ENCODE results near the gene NFATC2.

Gene NFATC2

DNA sequence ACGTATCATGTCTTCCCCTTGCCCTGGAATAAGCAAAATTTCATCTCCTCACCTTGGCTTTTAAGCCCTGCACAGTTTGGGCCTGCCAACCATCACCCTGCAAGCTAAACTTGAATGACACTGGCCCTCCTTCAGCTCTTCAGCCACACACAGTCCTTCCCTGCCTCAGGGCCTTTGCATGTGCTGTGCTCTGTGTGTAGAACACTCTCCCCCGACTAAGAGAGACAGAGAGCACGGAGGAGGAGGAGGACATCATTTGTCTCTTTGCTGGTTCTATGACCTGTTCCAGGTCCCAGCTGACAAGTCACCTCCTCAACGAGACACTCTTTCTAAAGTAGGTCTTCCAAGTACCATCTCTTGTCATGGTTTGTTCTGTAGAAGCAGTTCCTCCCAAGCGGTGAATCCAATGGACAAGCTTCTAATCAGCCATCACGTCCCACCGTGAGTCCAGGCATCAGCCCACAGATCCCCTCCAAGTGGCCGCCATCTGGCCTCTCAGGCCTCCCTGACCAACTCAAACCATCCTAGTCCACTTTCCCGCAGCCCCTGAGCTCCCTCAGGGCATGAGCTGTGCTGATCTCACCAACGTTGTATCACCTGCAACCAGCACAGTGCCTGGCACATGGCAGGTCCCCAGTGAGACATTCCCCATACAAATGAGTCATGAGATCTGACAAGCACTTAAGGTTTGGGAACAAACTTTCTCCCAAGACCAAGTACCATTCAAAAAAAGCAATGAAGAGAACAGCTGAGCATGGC lies 30.5 kb downstream of the NFATC2 start:
- no peak overlapping the region for H3K9ac ChIP-seq (ENCODE audit: low read depth, low read length, poor library complexity, severe bottlenecking)
- no peaks in the 10 kb centered on the region for H3K4me1 ChIP-seq (ENCODE audit: insufficient read depth, low read length, poor library complexity, severe bottlenecking)
- TF ChIP-seq, protein P1, sequence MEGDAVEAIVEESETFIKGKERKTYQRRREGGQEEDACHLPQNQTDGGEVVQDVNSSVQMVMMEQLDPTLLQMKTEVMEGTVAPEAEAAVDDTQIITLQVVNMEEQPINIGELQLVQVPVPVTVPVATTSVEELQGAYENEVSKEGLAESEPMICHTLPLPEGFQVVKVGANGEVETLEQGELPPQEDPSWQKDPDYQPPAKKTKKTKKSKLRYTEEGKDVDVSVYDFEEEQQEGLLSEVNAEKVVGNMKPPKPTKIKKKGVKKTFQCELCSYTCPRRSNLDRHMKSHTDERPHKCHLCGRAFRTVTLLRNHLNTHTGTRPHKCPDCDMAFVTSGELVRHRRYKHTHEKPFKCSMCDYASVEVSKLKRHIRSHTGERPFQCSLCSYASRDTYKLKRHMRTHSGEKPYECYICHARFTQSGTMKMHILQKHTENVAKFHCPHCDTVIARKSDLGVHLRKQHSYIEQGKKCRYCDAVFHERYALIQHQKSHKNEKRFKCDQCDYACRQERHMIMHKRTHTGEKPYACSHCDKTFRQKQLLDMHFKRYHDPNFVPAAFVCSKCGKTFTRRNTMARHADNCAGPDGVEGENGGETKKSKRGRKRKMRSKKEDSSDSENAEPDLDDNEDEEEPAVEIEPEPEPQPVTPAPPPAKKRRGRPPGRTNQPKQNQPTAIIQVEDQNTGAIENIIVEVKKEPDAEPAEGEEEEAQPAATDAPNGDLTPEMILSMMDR (conservative IDR thresholded peaks at IDR 0.05; ENCODE audit: low read length), result no peak
- no peak for TF ChIP-seq EZH2phosphoT487 (IDR thresholded peaks at IDR 0.05; ENCODE audit: borderline replicate concordance)
- peaks cover 9% of the 10 kb centered on the region; the same call in 1 of the 2 replicates for H3K79me2 ChIP-seq (ENCODE audit: insufficient read depth, low read length)
- H3K9me2 ChIP-seq (replicated peaks; ENCODE audit: low read depth, low read length), result no peaks in the 10 kb centered on the region
- no peak overlapping the region for H3K4me3 ChIP-seq (ENCODE audit: low read length, poor library complexity, severe bottlenecking)
- peaks cover 90% of the 10 kb centered on the region; the same call in 1 of the 2 replicates for H3K36me3 ChIP-seq (ENCODE audit: insufficient read depth, low read length)
- H3K27me3 ChIP-seq (ENCODE audit: insufficient read depth, low read length, poor library complexity, severe bottlenecking), result no peaks in the 10 kb centered on the region
- no peaks in the 10 kb centered on the region for H3K9me3 ChIP-seq (ENCODE audit: insufficient read depth, low read depth, low read length)
- no peak overlapping the region for H3K4me2 ChIP-seq (ENCODE audit: low read depth, low read length, poor library complexity, severe bottlenecking)
- H2AFZ ChIP-seq (ENCODE audit: low read length), result no peak overlapping the region
- H3F3A ChIP-seq (ENCODE audit: low read depth), result no peaks in the 10 kb centered on the region
- H4K20me1 ChIP-seq (ENCODE audit: insufficient read depth, low read length, poor library complexity, severe bottlenecking), result peaks cover 4% of the 10 kb centered on the region

DNA sequence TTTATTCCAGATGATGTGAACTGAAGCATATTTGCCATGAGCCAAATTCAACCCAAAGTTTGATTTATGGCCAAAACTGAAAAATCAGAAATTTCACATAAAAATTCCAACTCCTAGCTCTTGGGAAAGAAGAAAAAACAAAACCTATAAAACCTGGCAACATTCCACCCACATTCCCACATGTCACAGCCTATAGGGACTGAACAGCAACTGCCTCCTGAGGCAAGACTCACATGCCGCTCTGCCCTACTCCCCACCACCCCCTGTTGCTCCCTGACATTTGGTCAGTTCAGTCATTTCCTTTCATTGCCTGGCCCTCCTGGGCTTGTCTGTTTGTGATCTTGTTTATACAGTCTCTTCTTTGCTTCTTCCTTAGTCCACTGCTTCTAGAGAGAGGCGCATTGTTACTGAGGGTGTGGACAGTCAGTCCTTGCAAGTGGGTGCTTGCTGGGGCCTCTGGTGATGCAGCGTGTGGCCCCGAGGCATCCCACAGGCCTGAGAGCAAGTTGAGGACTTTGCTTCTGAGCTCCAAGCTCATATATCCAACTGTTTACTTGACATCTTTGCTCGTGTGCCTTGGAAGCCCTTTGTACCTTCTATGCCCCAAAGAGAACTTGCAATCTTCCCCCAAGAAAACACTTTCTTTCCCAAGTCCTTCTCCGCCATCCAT lies 31.4 kb downstream of the NFATC2 start:
- no peaks in the 10 kb centered on the region for H3K9me2 ChIP-seq (replicated peaks; ENCODE audit: low read depth, low read length)
- no peaks in the 10 kb centered on the region for H3K27me3 ChIP-seq (ENCODE audit: insufficient read depth, low read length, poor library complexity, severe bottlenecking)
- peaks cover 10% of the 10 kb centered on the region; the same call in 1 of the 2 replicates for H3K79me2 ChIP-seq (ENCODE audit: insufficient read depth, low read length)
- H3K9me3 ChIP-seq (ENCODE audit: insufficient read depth, low read depth, low read length), result no peaks in the 10 kb centered on the region
- H4K20me1 ChIP-seq (ENCODE audit: insufficient read depth, low read length, poor library complexity, severe bottlenecking), result peaks cover 4% of the 10 kb centered on the region
- H3K4me1 ChIP-seq (ENCODE audit: insufficient read depth, low read length, poor library complexity, severe bottlenecking), result no peaks in the 10 kb centered on the region
- H3K4me3 ChIP-seq (ENCODE audit: low read length, poor library complexity, severe bottlenecking), result no peak overlapping the region
- H2AFZ ChIP-seq (ENCODE audit: low read length), result no peak overlapping the region
- H3F3A ChIP-seq (ENCODE audit: low read depth), result no peaks in the 10 kb centered on the region
- H3K4me2 ChIP-seq (ENCODE audit: low read depth, low read length, poor library complexity, severe bottlenecking), result no peak overlapping the region
- TF ChIP-seq EZH2phosphoT487 (IDR thresholded peaks at IDR 0.05; ENCODE audit: borderline replicate concordance), result no peak
- TF ChIP-seq, protein P1 (conservative IDR thresholded peaks at IDR 0.05; ENCODE audit: low read length), result no peak
- peaks cover 88% of the 10 kb centered on the region; the same call in 1 of the 2 replicates for H3K36me3 ChIP-seq (ENCODE audit: insufficient read depth, low read length)
- H3K9ac ChIP-seq (ENCODE audit: low read depth, low read length, poor library complexity, severe bottlenecking), result no peak overlapping the region

DNA sequence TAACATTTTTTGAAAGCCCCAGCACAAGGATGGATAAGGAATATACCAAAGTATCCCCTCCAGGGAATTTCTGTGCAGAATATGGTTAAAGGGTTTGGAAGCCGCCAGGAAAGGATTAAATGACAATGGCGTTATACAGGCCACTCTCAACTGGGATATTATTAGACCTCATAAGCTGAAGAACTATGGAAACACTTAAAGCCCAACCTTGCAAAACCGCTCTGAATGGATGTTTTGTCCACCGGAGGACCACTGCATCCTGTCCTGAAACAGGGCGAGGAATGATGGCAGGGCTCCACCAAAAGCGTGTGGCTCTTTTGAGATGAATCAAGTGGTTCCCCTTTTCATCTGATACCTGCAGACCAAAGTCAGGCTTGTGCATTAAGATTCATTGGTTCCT lies 32.4 kb downstream of the NFATC2 start:
- no peaks in the 10 kb centered on the region for H3K9me2 ChIP-seq (replicated peaks; ENCODE audit: low read depth, low read length)
- peaks cover 86% of the 10 kb centered on the region; the same call in 1 of the 2 replicates for H3K36me3 ChIP-seq (ENCODE audit: insufficient read depth, low read length)

More for the DNA sequence above, 32.4 kb downstream of the NFATC2 start:
- H4K20me1 ChIP-seq (ENCODE audit: insufficient read depth, low read length, poor library complexity, severe bottlenecking), result peaks cover 4% of the 10 kb centered on the region
- no peaks in the 10 kb centered on the region for H3F3A ChIP-seq (ENCODE audit: low read depth)
- no peak overlapping the region for H2AFZ ChIP-seq (ENCODE audit: low read length)
- no peak overlapping the region for H3K4me3 ChIP-seq (ENCODE audit: low read length, poor library complexity, severe bottlenecking)
- H3K27me3 ChIP-seq (ENCODE audit: insufficient read depth, low read length, poor library complexity, severe bottlenecking), result no peaks in the 10 kb centered on the region
- TF ChIP-seq EZH2phosphoT487 (IDR thresholded peaks at IDR 0.05; ENCODE audit: borderline replicate concordance), result no peak
- TF ChIP-seq, protein P1 (conservative IDR thresholded peaks at IDR 0.05; ENCODE audit: low read length), result no peak
- H3K9me3 ChIP-seq (ENCODE audit: insufficient read depth, low read depth, low read length), result no peaks in the 10 kb centered on the region
- peaks cover 18% of the 10 kb centered on the region; the same call in 1 of the 2 replicates for H3K79me2 ChIP-seq (ENCODE audit: insufficient read depth, low read length)
- H3K4me1 ChIP-seq (ENCODE audit: insufficient read depth, low read length, poor library complexity, severe bottlenecking), result no peaks in the 10 kb centered on the region
- no peak overlapping the region for H3K9ac ChIP-seq (ENCODE audit: low read depth, low read length, poor library complexity, severe bottlenecking)
- H3K4me2 ChIP-seq (ENCODE audit: low read depth, low read length, poor library complexity, severe bottlenecking), result no peak overlapping the region
